DMS53 (cell line): ENCODE results near the gene DLGAP1.

Source experiments
- DNase-seq: peaks from one replicate; lab custom pipeline; 2025; lab: John Stamatoyannopoulos, UW

DLGAP1 gene

GRCh38 chr18:3538954-3539617 lies 916.0 kb downstream of the DLGAP1 start:
- DNase-seq: no peak

- no peak for DNase-seq
Measured at GRCh38 chr18:3538456-3538855, 916.7 kb downstream of the DLGAP1 start.

GRCh38 chr18:3530807-3531206 lies 924.3 kb downstream of the DLGAP1 start:
- no peak for DNase-seq

GRCh38 chr18:3529601-3530000 lies 925.5 kb downstream of the DLGAP1 start:
- DNase-seq: peak; percentile 86

- peak; percentile 60 for DNase-seq
Measured at GRCh38 chr18:3529077-3529476, 926.0 kb downstream of the DLGAP1 start.

- DNase-seq: peak; percentile 48
Measured at GRCh38 chr18:3528231-3528630, 926.9 kb downstream of the DLGAP1 start.

GRCh38 chr18:3526421-3527354 lies 928.4 kb downstream of the DLGAP1 start:
- peak; percentile 99 for DNase-seq

- peak; percentile 62 for DNase-seq
Measured at GRCh38 chr18:3525870-3526420, 929.2 kb downstream of the DLGAP1 start.

- no peak for DNase-seq
Measured at GRCh38 chr18:3524706-3525105, 930.4 kb downstream of the DLGAP1 start.

GRCh38 chr18:3520230-3521085 lies 934.6 kb downstream of the DLGAP1 start:
- DNase-seq: no peak

GRCh38 chr18:3514312-3515216 lies 940.5 kb downstream of the DLGAP1 start:
- DNase-seq: no peak

- no peak for DNase-seq
Measured at GRCh38 chr18:3513481-3513880, 941.6 kb downstream of the DLGAP1 start.

- peak; percentile 88 for DNase-seq
Measured at GRCh38 chr18:3511980-3512379, 943.1 kb downstream of the DLGAP1 start.

- DNase-seq: no peak
Measured at GRCh38 chr18:3510896-3511295, 944.2 kb downstream of the DLGAP1 start.

GRCh38 chr18:3510024-3510423 lies 945.1 kb downstream of the DLGAP1 start:
- no peak for DNase-seq

GRCh38 chr18:3508576-3509549 lies 946.2 kb downstream of the DLGAP1 start:
- DNase-seq: peak; percentile 94

GRCh38 chr18:3504637-3505036 lies 950.5 kb downstream of the DLGAP1 start:
- DNase-seq: no peak

GRCh38 chr18:3502650-3503049 lies 952.5 kb downstream of the DLGAP1 start:
- no peak for DNase-seq

GRCh38 chr18:3500016-3500415 lies 955.1 kb downstream of the DLGAP1 start:
- DNase-seq: no peak

- DNase-seq: peak; percentile 55
Measured at GRCh38 chr18:3499501-3499900, 955.6 kb downstream of the DLGAP1 start.
